ENCODE measurements around the gene PCSK9. TPM values are rescaled to one million over a fixed set of nuclear protein-coding genes. Genes with fewer than 3 reads are reported as not detected.
A peak's percentile ranks its signal among the peaks of the same experiment; 100 is the strongest.

PCSK9 gene
- not detected for total RNA-seq
- long read RNA-seq = 0 reads

DNA sequence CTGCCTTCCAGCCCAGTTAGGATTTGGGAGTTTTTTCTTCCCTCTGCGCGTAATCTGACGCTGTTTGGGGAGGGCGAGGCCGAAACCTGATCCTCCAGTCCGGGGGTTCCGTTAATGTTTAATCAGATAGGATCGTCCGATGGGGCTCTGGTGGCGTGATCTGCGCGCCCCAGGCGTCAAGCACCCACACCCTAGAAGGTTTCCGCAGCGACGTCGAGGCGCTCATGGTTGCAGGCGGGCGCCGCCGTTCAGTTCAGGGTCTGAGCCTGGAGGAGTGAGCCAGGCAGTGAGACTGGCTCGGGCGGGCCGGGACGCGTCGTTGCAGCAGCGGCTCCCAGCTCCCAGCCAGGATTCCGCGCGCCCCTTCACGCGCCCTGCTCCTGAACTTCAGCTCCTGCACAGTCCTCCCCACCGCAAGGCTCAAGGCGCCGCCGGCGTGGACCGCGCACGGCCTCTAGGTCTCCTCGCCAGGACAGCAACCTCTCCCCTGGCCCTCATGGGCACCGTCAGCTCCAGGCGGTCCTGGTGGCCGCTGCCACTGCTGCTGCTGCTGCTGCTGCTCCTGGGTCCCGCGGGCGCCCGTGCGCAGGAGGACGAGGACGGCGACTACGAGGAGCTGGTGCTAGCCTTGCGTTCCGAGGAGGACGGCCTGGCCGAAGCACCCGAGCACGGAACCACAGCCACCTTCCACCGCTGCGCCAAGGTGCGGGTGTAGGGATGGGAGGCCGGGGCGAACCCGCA lies at the start of gene PCSK9:
Gene PCSK9, plus strand, starts transcription at position 207 of the 741 bp plus-strand sequence. Its CDS starts 290 bp downstream, at position 497.
- DNase-seq (ENCODE audit: low spot score) = no peak
- intact Hi-C loops (cut with DNase I) = no loop called here

DNA sequence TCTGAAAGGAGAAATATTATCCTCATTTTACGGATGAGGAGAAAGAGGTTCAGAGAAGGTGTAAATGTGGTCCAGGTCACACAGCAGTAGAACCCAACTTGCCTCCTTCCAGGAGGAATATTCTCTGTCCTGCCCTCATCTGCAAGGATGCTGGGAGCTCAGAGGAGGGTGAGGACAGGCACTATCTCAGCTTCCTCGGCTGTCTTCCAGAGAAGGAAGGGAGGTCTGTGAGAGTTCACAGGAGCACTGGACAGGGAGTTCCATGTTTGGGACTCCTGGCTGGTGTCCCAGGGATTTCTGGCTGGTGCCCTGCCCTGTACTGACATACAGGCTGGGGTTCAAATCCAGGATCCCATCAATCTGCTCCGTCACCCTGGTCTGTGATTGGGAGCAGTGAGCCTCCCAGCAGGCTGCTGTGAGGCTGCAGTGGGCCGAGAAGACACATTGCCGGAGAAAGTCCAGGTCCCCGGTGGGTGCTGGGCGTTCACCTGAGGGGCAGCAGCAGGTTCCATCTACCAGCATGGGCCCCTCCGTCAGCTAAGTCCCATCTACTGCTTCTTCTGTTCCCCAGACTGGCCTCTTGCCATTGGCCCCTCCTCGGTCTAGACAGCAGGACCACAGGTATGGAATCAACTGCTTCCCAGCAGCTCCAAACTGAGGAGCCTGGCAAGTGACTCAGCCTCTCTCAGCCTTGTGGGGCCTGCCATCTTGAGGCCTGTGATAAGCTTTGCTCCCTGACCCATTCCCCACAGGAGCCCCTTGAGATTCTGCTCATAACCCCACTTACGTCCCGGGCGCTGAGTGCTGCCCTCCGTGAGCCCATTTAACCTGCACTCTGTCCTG lies 49.2 kb upstream of the PCSK9 start:
- no peak for DNase-seq (ENCODE audit: low spot score)
- intact Hi-C loops (cut with DNase I) = no loop called here

- DNase-seq (ENCODE audit: low spot score) = no peak
- intact Hi-C loops (cut with DNase I) = no loop called here
Measured at GRCh38 chr1:54990916-54991315, 48.4 kb upstream of the PCSK9 start.

DNA sequence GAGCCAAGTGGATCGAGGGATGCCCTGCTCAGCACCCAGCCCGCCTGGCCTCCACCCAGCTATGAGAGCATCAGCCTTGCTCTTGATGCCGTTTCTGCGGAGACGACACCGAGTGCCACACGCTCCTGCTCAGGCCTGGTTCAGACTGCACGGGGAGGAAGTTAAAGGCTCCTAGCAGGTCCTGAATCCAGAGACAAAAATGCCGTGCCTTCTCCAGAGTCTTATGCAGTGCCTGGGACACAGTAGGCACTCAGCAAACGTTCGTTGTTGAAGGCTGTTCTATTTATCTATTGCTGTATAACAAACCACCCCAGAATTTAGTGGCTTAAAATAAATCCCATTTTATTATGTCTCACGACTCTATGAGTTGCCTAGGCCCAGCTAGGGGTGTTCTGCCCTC lies 47.4 kb upstream of the PCSK9 start:
- no peak for DNase-seq (ENCODE audit: low spot score)
- intact Hi-C loops (cut with DNase I) = no loop called here

DNA sequence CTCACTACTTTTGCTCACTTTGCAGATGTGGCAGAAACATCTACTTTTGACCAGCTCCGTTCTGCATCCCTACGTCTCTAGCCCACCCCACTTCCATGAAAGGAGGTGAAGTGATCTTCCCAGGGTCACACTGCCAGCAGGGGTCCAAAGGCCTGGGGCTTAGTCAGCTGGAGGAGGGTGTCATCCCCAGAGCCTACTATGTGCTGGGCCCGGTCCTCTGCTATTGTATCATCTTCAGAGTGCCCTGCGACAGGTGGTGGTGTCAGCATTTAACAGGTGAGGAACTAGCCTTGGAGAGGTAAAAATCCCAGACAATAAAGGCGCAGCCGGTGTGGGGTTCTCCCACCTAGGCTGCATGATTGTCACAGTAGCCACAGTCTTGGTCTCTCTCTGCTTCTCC lies 46.2 kb upstream of the PCSK9 start:
- intact Hi-C loops (cut with DNase I) = no loop called here
- DNase-seq (ENCODE audit: low spot score) = no peak

DNA sequence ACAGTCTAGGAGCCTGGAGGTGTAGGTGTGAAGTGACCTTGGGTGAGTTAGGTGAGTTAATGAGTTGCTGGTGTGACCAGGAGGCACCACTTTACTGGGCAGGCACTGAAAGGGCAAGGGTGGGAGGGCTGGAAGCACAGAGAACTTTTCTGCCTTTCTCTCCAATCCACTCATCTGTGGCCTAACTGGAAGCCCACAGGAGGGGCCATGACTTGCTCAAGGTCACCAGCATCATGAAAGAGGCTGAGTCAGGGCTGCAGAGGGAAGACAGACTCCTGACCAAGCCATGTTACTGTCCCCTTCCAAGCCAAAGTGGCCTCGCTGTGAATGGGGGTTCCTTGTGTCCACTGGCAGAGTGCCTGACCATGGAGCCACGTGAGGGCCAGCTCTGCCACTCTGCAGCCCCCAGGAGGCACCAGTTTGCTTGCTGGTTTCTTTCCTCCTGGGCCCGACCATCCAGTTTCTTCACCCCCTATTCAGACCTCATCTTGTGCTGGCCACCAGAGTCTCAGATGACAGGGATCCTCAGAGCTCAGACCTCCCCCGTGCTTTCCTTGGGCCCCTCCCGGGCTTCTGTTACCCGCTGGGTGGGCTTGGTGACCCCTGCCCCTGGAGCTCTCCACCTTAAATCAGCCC lies 44.9 kb upstream of the PCSK9 start:
- DNase-seq (ENCODE audit: low spot score) = no peak
- intact Hi-C loops (cut with DNase I) = no loop called here

DNA sequence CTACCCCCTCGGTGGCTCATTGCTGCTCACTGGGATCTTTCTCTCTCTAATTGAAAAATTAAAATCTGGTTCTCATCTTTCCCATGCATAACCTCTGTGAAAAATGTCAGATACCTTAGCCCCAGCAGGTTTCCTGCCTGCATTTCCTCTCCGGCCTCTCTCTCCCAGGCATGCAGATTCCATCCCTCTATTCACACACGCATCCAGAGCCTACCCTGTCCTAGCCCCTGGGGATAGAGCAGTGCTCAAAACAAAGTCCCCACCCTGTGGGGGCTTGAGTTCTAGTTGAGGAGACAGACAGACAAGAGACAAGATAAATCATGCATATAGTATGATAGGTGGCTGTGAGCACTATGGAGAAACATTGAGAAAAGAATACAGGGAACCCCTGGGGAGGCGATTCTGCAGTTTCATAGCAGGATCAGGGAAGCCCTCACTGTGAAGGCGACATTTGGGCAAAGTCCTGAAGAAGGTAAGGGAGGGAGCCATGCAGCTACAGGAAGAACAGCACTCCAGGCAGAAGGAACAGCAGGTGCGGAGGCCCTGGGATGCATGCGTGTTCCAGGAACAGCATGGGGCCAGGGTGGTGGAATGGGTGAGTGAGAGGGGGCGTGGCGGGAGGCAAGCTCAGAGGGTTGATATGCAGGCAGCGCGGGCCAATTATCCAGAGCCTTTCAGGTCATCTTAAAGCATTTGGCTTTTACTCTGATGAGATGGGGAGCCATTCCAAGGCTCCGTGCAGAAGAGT lies 44.2 kb upstream of the PCSK9 start:
- no peak for DNase-seq (ENCODE audit: low spot score)
- intact Hi-C loops (cut with DNase I) = no loop called here

GRCh38 chr1:54995835-54996234 lies 43.5 kb upstream of the PCSK9 start:
- no peak for DNase-seq (ENCODE audit: low spot score)
- intact Hi-C loops (cut with DNase I) = loop anchor here (2.0 kb wide), 1 partner anchor 45 kb away; no protein-coding TSS in a partner anchor

DNA sequence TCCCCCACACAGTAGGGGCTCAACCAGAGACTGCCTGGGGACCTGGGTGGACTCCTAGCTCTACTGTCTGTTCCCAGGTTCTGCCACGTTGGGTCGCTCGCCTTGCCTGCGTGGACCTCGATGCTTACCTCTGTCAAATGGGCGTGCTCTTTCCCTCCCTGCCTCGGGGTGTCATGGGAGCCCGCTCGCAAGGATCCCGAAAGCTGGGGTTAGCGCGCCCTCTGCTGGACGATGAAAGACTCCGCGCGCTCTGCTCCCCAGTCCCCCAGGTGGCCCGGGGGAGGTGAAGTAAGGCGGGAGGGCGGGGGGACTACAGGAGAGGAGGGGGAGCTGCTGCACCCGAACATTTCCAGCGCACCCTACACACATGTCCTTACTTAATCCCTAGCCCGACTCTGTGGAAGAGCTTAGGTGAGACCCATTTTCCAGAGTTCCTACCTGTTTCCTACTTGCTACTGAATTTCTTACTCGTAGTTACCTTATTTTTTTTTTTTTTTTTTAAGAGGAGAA lies 42.9 kb upstream of the PCSK9 start:
- intact Hi-C loops (cut with DNase I) = loop anchor here (2.0 kb wide), 1 partner anchor 46 kb away; no protein-coding TSS in a partner anchor
- peak; percentile 88 for DNase-seq (ENCODE audit: low spot score)

DNA sequence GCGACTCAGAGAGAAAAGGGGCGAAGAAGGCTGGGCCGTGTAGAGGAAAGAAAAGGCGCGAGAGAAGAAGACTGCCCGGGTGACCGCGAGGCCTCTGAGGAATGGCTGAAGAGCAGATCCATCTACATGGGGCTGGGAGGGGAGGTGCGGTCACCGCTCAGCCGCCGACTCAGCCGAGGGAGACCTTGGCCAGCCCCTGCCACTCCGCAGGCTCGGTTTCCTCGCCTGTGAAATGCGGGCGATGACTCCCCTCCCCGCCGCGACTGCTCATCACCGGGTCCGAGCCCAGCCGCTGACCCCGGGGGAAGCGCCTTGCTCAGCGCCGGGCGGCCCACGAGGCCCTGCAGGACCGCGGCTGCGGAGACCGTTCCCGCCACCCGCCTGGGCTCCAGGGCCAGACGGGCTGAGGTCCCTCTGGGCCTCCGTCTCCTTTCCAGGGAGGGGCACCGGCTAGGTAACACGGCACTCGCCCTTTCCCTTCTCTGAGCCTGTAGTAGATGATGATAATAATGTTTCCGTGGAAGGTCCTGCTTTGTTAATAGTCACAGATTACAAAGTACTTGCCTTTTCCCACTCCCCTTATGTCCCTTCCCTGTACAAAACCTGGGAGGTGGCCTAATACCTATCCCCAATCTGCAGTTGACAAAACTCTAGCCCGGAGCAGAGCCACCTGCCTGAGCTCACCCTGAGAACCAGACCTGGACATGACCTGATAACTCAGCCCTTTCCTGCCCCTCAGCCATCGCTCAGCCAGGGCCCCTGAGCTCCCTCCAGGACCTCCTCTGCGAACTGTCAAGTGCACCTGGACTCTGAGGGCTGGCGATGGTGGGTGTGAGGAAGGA lies 42.3 kb upstream of the PCSK9 start:
- intact Hi-C loops (cut with DNase I) = loop anchor here (2.0 kb wide), 1 partner anchor 46 kb away; no protein-coding TSS in a partner anchor
- no peak for DNase-seq (ENCODE audit: low spot score)

- intact Hi-C loops (cut with DNase I) = loop anchor here (2.0 kb wide), 1 partner anchor 47 kb away; no protein-coding TSS in a partner anchor
- no peak for DNase-seq (ENCODE audit: low spot score)
Measured at GRCh38 chr1:54997711-54997986, 41.7 kb upstream of the PCSK9 start.

DNA sequence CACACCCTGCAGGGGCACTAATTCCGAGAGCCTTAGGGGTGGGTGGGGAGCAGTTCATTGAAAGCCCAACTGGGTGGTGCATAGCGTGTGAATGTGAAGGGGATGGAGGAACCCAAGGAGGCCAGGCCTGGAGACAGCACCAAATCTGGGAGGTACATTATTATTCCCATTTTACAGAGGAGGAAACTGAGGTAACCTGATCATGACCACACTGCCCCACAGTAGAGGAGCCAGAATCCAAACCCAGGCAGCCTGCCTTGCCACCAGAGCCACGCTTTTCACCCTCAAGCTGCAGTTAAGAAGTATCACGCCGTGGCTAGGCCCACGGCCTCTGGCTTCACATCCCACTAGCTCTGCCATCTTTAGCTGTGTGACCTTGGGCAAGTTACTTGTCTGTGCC lies 41.2 kb upstream of the PCSK9 start:
- intact Hi-C loops (cut with DNase I) = no loop called here

DNA sequence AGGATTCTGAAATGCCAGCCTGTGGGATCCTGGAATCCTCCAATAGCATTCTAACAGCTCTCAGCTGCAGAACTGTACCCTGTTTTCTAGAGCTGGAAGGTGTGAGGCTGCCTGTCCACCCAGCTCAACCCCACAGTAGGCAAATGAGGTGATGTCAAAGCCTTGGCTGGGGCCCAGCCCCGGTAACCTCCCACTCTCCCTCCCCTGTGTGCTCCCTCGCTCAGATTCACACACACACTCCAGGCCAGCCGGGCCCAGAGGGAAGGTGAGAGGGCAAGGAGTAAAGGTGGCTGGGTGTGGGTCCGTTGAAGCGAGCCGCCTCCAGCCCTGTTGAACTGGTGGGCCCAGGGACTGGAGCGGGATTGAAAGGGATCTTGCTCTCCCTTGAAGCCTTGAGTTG lies 40.7 kb upstream of the PCSK9 start, which contains the start of gene BSND:
Gene BSND, plus strand, starts transcription at position 257 of the 400 bp plus-strand sequence. CDS start 254 bp downstream, outside the sequence.
- DNase-seq (ENCODE audit: low spot score) = no peak
- intact Hi-C loops (cut with DNase I) = no loop called here

More for the DNA sequence above, 41.2 kb upstream of the PCSK9 start:
- DNase-seq (ENCODE audit: low spot score) = no peak

- intact Hi-C loops (cut with DNase I) = no loop called here
Measured at GRCh38 chr1:55000110-55001085, 39.0 kb upstream of the PCSK9 start.

DNA sequence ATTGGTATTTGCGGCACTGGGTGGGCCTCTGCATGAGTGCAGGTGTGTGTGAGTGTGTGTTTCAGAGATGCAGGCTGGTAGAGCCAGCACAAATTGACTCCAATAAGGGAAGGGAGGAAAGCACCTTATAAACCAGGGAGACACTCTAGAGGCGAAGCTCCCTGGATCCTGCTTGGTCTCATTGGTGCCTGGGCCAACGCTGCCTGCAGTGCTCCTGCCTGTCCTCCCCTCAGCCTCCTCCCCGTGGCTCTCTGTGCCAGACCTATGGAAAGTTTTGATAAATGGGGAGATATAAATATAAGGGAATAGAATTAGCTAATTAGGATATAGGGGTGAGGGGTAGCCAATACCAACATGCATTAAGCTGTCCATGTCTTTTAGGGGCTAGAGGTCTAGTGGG lies 38.0 kb upstream of the PCSK9 start:
- DNase-seq (ENCODE audit: low spot score) = no peak
- intact Hi-C loops (cut with DNase I) = no loop called here

More at GRCh38 chr1:55000110-55001085, 39.0 kb upstream of the PCSK9 start:
- DNase-seq (ENCODE audit: low spot score) = no peak

GRCh38 chr1:55002686-55003085 lies 36.7 kb upstream of the PCSK9 start:
- intact Hi-C loops (cut with DNase I) = no loop called here
- DNase-seq (ENCODE audit: low spot score) = no peak

Data from cardiac septum (tissue), 1 donor.